IMR-90 (cell line): Measurements from ENCODE around the gene MACROD1.

Experiments
- BHLHE40 ChIP-seq: fragments of 150-350 bp; IDR thresholded peaks from 2 replicates; pipeline ENCODE4 v1.6.1; 2016; ENCODE audit warnings: mild to moderate bottlenecking, low read depth, low read length
- CEBPB ChIP-seq: IDR thresholded peaks from 2 replicates; pipeline ENCODE4 v1.6.1; 2012; ENCODE audit warnings: low read depth, low read length, improper control_type of control experiment
- CHD1 ChIP-seq: IDR thresholded peaks from 2 replicates; pipeline ENCODE4 v1.6.1; 2012; ENCODE audit warnings: low read depth, low read length, improper control_type of control experiment
- FOS ChIP-seq: fragments of 150-350 bp; IDR thresholded peaks from 2 replicates; pipeline ENCODE4 v1.6.1; 2016; ENCODE audit warnings: low read depth, low read length
- MAZ ChIP-seq: IDR thresholded peaks from 2 replicates; pipeline ENCODE4 v1.6.1; 2012; ENCODE audit warnings: low read depth, mild to moderate bottlenecking, low read length, improper control_type of control experiment, moderate library complexity, borderline replicate concordance
- NFE2L2 ChIP-seq: fragments of 150-350 bp; IDR thresholded peaks from 2 replicates; pipeline ENCODE4 v1.6.1; 2016; ENCODE audit warnings: low read depth, mild to moderate bottlenecking, low read length
- POLR2A ChIP-seq: IDR thresholded peaks from 2 replicates; pipeline ENCODE4 v1.6.1; 2012; ENCODE audit warnings: mild to moderate bottlenecking, low read depth, low read length
- RAD21 ChIP-seq: IDR thresholded peaks from 2 replicates; pipeline ENCODE4 v1.6.1; 2012; ENCODE audit warnings: low read length, improper control_type of control experiment
- RCOR1 ChIP-seq: IDR thresholded peaks from 2 replicates; pipeline ENCODE4 v1.6.1; 2012; ENCODE audit warnings: mild to moderate bottlenecking, low read length, improper control_type of control experiment; ENCODE audit not compliant: insufficient replicate concordance
- RFX5 ChIP-seq: IDR thresholded peaks from 2 replicates; pipeline ENCODE4 v1.8.0; 2012; ENCODE audit warnings: low read depth, mild to moderate bottlenecking, low read length, moderate library complexity
- SMC3 ChIP-seq: fragments of 150-350 bp; IDR thresholded peaks from 2 replicates; pipeline ENCODE4 v1.6.1; 2016; ENCODE audit warnings: low read depth, mild to moderate bottlenecking, antibody characterized with exemption, low read length, moderate library complexity
- TF ChIP-seq, protein P1 (sequence below): conservative IDR thresholded peaks from 2 replicates; pipeline ENCODE4 v1.5.1; 2012; ENCODE audit warnings: mild to moderate bottlenecking, low read depth, low read length, improper control_type of control experiment
- TF ChIP-seq, protein P2 (sequence below): fragments of 150-350 bp; IDR thresholded peaks from 2 replicates; pipeline ENCODE4 v1.6.1; 2016; ENCODE audit warnings: low read depth, mild to moderate bottlenecking, low read length, moderate library complexity, borderline replicate concordance
- TF ChIP-seq, protein P3 (sequence below): fragments of 150-350 bp; IDR thresholded peaks from 2 replicates; pipeline ENCODE4 v1.6.1; 2017; ENCODE audit warnings: mild to moderate bottlenecking, antibody characterized with exemption, low read length, low read depth

DNA sequence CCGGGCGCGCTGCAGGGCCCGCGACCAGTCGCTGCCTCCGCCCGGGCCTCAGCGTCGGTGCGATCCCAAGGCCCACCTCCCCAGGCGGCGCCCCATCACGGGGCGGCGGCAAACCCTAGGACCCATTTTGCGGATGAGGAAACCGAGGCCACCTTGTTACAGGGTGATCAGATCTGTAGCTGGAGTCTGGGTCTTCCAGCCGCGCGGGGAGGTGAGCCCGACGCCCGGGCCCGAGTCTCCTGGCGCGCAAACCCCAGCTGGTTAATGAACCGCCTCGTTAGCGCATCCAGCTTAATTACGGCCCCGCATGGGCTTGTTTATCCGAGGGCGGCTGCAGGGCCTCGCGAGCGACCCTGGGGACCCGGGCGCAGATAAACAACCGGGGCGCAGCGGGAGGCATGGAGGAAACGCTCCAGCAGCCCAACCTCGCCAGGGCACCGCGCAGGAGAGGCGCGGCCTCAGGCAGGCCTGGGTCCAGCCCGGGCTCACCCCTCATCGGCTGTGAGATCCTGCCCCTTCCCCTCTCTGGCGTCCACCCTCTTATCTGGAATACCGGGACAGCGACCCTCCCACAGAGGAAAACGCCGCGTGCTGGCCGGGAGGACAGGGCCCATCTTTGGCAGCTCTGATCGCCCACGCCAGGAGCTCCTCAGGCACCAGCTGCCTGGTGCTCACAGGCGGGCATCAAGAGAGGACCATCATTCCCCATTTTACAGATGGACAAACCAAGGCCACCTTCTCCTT is 165.0 kb downstream of the MACROD1 start:
- no peak for TF ChIP-seq POLR2A
- TF ChIP-seq, protein P1, sequence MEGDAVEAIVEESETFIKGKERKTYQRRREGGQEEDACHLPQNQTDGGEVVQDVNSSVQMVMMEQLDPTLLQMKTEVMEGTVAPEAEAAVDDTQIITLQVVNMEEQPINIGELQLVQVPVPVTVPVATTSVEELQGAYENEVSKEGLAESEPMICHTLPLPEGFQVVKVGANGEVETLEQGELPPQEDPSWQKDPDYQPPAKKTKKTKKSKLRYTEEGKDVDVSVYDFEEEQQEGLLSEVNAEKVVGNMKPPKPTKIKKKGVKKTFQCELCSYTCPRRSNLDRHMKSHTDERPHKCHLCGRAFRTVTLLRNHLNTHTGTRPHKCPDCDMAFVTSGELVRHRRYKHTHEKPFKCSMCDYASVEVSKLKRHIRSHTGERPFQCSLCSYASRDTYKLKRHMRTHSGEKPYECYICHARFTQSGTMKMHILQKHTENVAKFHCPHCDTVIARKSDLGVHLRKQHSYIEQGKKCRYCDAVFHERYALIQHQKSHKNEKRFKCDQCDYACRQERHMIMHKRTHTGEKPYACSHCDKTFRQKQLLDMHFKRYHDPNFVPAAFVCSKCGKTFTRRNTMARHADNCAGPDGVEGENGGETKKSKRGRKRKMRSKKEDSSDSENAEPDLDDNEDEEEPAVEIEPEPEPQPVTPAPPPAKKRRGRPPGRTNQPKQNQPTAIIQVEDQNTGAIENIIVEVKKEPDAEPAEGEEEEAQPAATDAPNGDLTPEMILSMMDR: no peak
- no peak for TF ChIP-seq NFE2L2
- no peak for TF ChIP-seq MAZ
- no peak for TF ChIP-seq BHLHE40
- no peak for TF ChIP-seq RCOR1
- TF ChIP-seq RAD21: no peak
- no peak for TF ChIP-seq SMC3
- no peak for TF ChIP-seq CHD1
- TF ChIP-seq, protein P2, sequence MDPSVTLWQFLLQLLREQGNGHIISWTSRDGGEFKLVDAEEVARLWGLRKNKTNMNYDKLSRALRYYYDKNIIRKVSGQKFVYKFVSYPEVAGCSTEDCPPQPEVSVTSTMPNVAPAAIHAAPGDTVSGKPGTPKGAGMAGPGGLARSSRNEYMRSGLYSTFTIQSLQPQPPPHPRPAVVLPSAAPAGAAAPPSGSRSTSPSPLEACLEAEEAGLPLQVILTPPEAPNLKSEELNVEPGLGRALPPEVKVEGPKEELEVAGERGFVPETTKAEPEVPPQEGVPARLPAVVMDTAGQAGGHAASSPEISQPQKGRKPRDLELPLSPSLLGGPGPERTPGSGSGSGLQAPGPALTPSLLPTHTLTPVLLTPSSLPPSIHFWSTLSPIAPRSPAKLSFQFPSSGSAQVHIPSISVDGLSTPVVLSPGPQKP: no peak
- TF ChIP-seq, protein P3, sequence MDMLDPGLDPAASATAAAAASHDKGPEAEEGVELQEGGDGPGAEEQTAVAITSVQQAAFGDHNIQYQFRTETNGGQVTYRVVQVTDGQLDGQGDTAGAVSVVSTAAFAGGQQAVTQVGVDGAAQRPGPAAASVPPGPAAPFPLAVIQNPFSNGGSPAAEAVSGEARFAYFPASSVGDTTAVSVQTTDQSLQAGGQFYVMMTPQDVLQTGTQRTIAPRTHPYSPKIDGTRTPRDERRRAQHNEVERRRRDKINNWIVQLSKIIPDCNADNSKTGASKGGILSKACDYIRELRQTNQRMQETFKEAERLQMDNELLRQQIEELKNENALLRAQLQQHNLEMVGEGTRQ: no peak
- no peak for TF ChIP-seq FOS
- TF ChIP-seq CEBPB: no peak
- no peak for TF ChIP-seq RFX5
